ENCODE measurements around the gene IDE. TPM values are rescaled to one million over a fixed set of nuclear protein-coding genes. Genes with fewer than 3 reads are reported as not detected.
A peak's percentile ranks its signal among the peaks of the same experiment; 100 is the strongest.
"Not testable (repeated sequence)": the region's sequence is repeated elsewhere in the genome, so short reads cannot be mapped to it uniquely, and the experiment has no call there.

The IDE gene
- total and polyA plus RNA-seq, 2 of the 13 experiments (the other 11 are each of a cell fraction or from before 2014, with no cell fraction given) = 16.1 to 52.1 TPM

GRCh38 chr10:92582347-92582746 lies 8.5 kb upstream of the IDE start:
- CTCF ChIA-PET (ENCODE audit: low intra/inter-chr PET ratio, low total read pairs); DNase-seq (ENCODE audit: low spot score); intact Hi-C loops (cut with micrococcal nuclease; ENCODE audit: unreplicated experiment); in situ Hi-C loops (cut with HindIII; ENCODE audit: extremely low pct_ligation_motif_present, low pct_unique_long_range_greater_than_20kb); H3K79me2 ChIP-seq (ENCODE audit: insufficient read depth, low read length); H3K9me3 ChIP-seq (ENCODE audit: low read length); H3K9ac ChIP-seq (ENCODE audit: insufficient read depth, low read depth, low read length); H4K20me1 ChIP-seq (ENCODE audit: insufficient read depth, low read length); H3K27ac ChIP-seq (ENCODE audit: extremely low read length, insufficient read depth, low read length); H3K4me2 ChIP-seq (ENCODE audit: low read depth, low read length); BruUV-seq (replicated peaks); H3K4me3 ChIP-seq (replicated peaks in 1 of 3; ENCODE audit: insufficient read depth in 1 of 3, low read depth in 2 of 3, low read length in 3 of 3); H3K27me3 ChIP-seq (ENCODE audit: control insufficient read depth in 1 of 2, insufficient read depth in 2 of 2, low read length in 2 of 2); H3K36me3 ChIP-seq (replicated peaks in 1 of 2; ENCODE audit: control insufficient read depth in 1 of 2, insufficient read depth in 2 of 2, low read length in 2 of 2); ATAC-seq; FAIRE-seq; H2AFZ ChIP-seq (ENCODE audit: low read length): not testable (repeated sequence)
- 0 out of 2 replicates have a peak, but pooled peaks cover 12% of the 10 kb centered on the region for H3K4me1 ChIP-seq (ENCODE audit: insufficient read depth, low read length)
- WGBS (ENCODE audit: low lambda C conversion rate) = 64% methylated on average over 6 of the region's 6 CpGs
- peak in 1 of 2 experiments; percentile 78; a peak in 2 of 4 replicates for TF ChIP-seq MAFK (conservative IDR thresholded peaks at IDR 0.05 in 1 of 2, IDR thresholded peaks at IDR 0.05 in 1 of 2; ENCODE audit: low read length in 2 of 2)
- TF ChIP-seq MAFF (IDR thresholded peaks at IDR 0.05; ENCODE audit: low read depth, low read length) = peak; percentile 61
- POLR2A ChIA-PET = interaction anchor here (4.1 kb wide), 1 partner anchor 9 kb away, joined by 27 read pairs; no protein-coding TSS in a partner anchor

- Histone ChIP-seq H3K27me3 (ENCODE audit: control insufficient read depth in 1 of 2, insufficient read depth in 2 of 2, low read length in 2 of 2) (no peaks in the 10 kb centered on the region; a peak in 1 of 5 replicates), H3K4me2 (ENCODE audit: low read depth, low read length) (no peak overlapping the region), H2AFZ (ENCODE audit: low read length) (no peak overlapping the region), H4K20me1 (ENCODE audit: insufficient read depth, low read length) (no peaks in the 10 kb centered on the region), H3K4me1 (ENCODE audit: insufficient read depth, low read length) (peaks cover 31% of the 10 kb centered on the region), H3K4me3 (replicated peaks in 1 of 3; ENCODE audit: insufficient read depth in 1 of 3, low read depth in 2 of 3, low read length in 3 of 3) (no peak overlapping the region), H3K9ac (ENCODE audit: insufficient read depth, low read depth, low read length) (no peak overlapping the region), H3K9me3 (ENCODE audit: low read length) (no peaks in the 10 kb centered on the region), H3K79me2 (ENCODE audit: insufficient read depth, low read length) (peaks cover 25% of the 10 kb centered on the region), H3K27ac (ENCODE audit: extremely low read length, insufficient read depth, low read length) (no peak overlapping the region), H3K36me3 (replicated peaks in 1 of 2; ENCODE audit: control insufficient read depth in 1 of 2, insufficient read depth in 2 of 2, low read length in 2 of 2) (no peaks in the 10 kb centered on the region)
- in situ Hi-C loops (cut with HindIII; ENCODE audit: extremely low pct_ligation_motif_present, low pct_unique_long_range_greater_than_20kb) = no loop called here
- DNase-seq (ENCODE audit: low spot score) (no peak), FAIRE-seq (no peak), ATAC-seq (no peak)
- BruUV-seq (replicated peaks) = no TSS peak
- intact Hi-C loops (cut with micrococcal nuclease; ENCODE audit: unreplicated experiment) = loop anchor here (2.0 kb wide), 1 partner anchor 15 kb away; no protein-coding TSS in a partner anchor
- ChIA-PET CTCF (ENCODE audit: low intra/inter-chr PET ratio, low total read pairs) (no interaction called here), POLR2A (interaction anchor here (1.1 to 5.3 kb wide), 2 partner anchors 13 to 16 kb away, joined by 4 to 71 read pairs; partner anchors contain the start of gene KIF11)
- no peak for TF ChIP-seq RFX5 (IDR thresholded peaks at IDR 0.05; ENCODE audit: low read depth, low read length)
- no peak for TF ChIP-seq TBX2 (CRISPR knock-in tag; IDR thresholded peaks at IDR 0.05; ENCODE audit: borderline replicate concordance)
- no peak for TF ChIP-seq ZNF558 (CRISPR knock-in tag; IDR thresholded peaks at IDR 0.05; ENCODE audit: borderline replicate concordance)
- TF ChIP-seq ZNF562 (CRISPR knock-in tag; IDR thresholded peaks at IDR 0.05; ENCODE audit: borderline replicate concordance) = no peak
- TF ChIP-seq ZNF609 (CRISPR knock-in tag; IDR thresholded peaks at IDR 0.05; ENCODE audit: borderline replicate concordance) = no peak
- TF ChIP-seq ZNF3 (CRISPR knock-in tag; IDR thresholded peaks at IDR 0.05) = no peak
- no peak for TF ChIP-seq MLX (CRISPR knock-in tag; IDR thresholded peaks at IDR 0.05)
- no peak for TF ChIP-seq ZNF761 (CRISPR knock-in tag; conservative IDR thresholded peaks at IDR 0.05)
- TF ChIP-seq EZH2 (conservative IDR thresholded peaks at IDR 0.05; ENCODE audit: low read depth, low read length) = no peak
Observed at GRCh38 chr10:92575961-92576360, 2.1 kb upstream of the IDE start.

Measured in HepG2 (cell line).